HG03342 (cell line): ENCODE data around the gene JADE1.

Experiments
- ATAC-seq: cut with Tn5 transposase; IDR thresholded peaks from one replicate; pipeline ENCODE4 v1.9.1; 2021; ENCODE audit warnings: mild to moderate bottlenecking, moderate library complexity; ENCODE audit not compliant: unreplicated experiment

Gene JADE1

GRCh38 chr4:128840711-128841318, 31.3 kb downstream of the JADE1 start:
- ATAC-seq = no peak

- ATAC-seq = no peak
Measured at GRCh38 chr4:128841402-128841801, 31.9 kb downstream of the JADE1 start.

GRCh38 chr4:128844931-128845330, 35.4 kb downstream of the JADE1 start:
- no peak for ATAC-seq

GRCh38 chr4:128846063-128846462, 36.6 kb downstream of the JADE1 start:
- no peak for ATAC-seq

- no peak for ATAC-seq
Measured at GRCh38 chr4:128847082-128847724, 37.7 kb downstream of the JADE1 start.

- ATAC-seq = no peak
Measured at GRCh38 chr4:128848461-128848860, 39.0 kb downstream of the JADE1 start.

- ATAC-seq = no peak
Measured at GRCh38 chr4:128850252-128850651, 40.8 kb downstream of the JADE1 start.

- no peak for ATAC-seq
Measured at GRCh38 chr4:128853741-128854140, 44.2 kb downstream of the JADE1 start.

- ATAC-seq = no peak
Measured at GRCh38 chr4:128854433-128854832, 44.9 kb downstream of the JADE1 start.

GRCh38 chr4:128855621-128856020, 46.1 kb downstream of the JADE1 start:
- ATAC-seq = no peak

- ATAC-seq = no peak
Measured at GRCh38 chr4:128856246-128856645, 46.7 kb downstream of the JADE1 start.

- ATAC-seq = no peak
Measured at GRCh38 chr4:128858879-128859671, 49.6 kb downstream of the JADE1 start.

GRCh38 chr4:128859887-128860677, 50.6 kb downstream of the JADE1 start:
- no peak for ATAC-seq

- peak; percentile 25 for ATAC-seq
Measured at GRCh38 chr4:128861856-128862518, 52.5 kb downstream of the JADE1 start.

- ATAC-seq = peak; percentile 53
Measured at GRCh38 chr4:128862608-128863311, 53.3 kb downstream of the JADE1 start.

GRCh38 chr4:128863312-128864075, 54.0 kb downstream of the JADE1 start:
- peak; percentile 31 for ATAC-seq

- ATAC-seq = no peak
Measured at GRCh38 chr4:128865132-128865531, 55.6 kb downstream of the JADE1 start.

- no peak for ATAC-seq
Measured at GRCh38 chr4:128866269-128866668, 56.8 kb downstream of the JADE1 start.

GRCh38 chr4:128866691-128867090, 57.2 kb downstream of the JADE1 start:
- ATAC-seq = no peak
